NCI-H2107 treated with DMSO at 0.1 percent for 48 hours (cell line): ENCODE measurements around the gene PLEKHG2.

ENCODE experiments used
- DNase-seq: peaks from one replicate; lab custom pipeline; 2025; ENCODE audit not compliant: unreplicated experiment; lab: John Stamatoyannopoulos, UW

The PLEKHG2 gene

DNA sequence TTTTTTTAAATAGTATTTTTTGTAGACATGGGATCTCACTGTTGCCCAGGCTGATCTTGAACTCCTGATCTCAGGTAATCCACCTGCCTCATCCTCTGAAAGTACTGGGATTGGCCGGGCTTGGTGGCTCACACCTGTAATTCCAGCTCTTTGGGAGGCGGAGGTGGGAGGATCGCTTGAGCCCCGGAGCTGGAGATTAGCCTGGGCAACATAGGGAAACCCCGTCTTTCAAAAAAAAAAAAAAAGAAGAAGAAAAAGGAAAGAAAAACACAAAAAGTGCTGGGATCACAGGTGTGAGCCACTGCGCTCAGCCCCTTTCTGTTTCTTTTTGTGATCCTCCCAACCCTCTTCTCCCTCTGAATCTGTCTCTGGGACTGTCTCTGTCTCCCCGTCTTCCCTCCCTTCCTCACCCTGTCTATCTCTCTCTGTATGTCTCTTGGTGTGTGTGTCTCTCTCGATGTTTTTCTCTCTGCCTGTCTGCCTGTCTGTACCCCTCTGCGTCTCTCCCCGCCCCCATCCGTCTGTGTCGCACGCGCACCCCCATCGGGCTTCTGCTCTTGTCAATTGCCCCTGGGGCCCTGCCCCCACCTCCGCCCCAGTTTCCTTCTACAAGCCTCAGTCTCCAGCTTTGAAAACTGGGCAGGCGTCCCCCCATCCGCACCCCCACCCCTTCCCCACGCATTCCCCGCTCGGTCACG lies 6.4 kb upstream of the PLEKHG2 start:
- DNase-seq, result no peak

DNA sequence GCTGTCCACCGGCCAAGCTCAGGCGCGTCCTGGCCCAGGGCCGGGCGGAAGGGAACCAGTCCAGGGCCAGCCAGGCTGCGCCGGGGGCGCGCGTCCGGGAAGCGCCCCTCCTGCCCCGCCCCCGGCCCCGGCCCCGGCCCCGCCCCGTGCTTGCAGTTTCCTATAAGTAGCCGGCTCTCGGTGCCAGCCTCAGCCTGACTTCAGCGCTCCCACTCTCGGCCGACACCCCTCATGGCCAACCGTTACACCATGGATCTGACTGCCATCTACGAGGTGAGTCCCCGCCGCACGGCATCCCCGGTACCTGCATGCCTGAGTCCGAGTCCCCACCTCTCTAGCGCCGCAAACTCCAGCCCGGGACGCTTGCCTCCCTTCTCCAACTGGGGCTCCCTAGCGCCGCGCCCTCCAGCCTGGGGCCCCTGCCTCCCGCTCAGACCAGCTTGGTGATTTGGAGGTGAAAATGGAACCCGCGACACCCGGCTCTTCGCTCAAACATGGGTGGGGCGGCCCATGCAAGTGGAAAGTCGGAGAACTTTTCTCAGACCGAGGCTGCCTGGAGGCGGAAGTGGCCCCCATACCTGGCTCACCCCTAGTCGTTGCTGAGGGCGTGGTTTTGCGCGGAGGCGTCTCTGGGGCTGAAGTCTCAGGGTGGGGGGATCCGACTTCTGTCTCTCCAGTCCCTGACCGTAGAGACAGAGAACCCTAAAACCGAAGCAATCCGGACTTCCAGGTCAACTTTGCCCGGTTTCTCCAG lies 5.6 kb upstream of the PLEKHG2 start, which contains the start of gene ZFP36:
Gene ZFP36, plus strand, starts transcription at position 192 of the 754 bp plus-strand sequence. Its CDS starts 58 bp downstream, at position 250.
- DNase-seq, result no peak

DNA sequence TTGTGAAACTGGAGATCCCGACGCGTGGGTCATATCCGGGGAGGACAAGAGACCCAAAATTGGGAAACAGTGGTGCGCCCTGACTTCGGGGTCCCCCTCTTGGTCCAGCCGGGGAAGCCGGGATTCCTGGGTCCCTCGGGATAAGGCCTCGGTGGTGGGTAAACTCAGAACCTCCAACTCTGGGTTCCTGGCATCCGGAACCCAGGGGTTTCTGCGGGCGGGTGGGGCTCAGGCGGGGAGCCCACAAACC lies 5.1 kb upstream of the PLEKHG2 start:
- DNase-seq, result no peak

DNA sequence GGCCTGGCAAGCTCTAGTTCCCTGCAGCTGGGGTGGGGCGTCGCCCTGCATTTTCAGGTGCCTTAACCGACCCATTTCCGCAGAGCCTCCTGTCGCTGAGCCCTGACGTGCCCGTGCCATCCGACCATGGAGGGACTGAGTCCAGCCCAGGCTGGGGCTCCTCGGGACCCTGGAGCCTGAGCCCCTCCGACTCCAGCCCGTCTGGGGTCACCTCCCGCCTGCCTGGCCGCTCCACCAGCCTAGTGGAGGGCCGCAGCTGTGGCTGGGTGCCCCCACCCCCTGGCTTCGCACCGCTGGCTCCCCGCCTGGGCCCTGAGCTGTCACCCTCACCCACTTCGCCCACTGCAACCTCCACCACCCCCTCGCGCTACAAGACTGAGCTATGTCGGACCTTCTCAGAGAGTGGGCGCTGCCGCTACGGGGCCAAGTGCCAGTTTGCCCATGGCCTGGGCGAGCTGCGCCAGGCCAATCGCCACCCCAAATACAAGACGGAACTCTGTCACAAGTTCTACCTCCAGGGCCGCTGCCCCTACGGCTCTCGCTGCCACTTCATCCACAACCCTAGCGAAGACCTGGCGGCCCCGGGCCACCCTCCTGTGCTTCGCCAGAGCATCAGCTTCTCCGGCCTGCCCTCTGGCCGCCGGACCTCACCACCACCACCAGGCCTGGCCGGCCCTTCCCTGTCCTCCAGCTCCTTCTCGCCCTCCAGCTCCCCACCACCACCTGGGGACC lies 4.6 kb upstream of the PLEKHG2 start:
- DNase-seq, result no peak

DNA sequence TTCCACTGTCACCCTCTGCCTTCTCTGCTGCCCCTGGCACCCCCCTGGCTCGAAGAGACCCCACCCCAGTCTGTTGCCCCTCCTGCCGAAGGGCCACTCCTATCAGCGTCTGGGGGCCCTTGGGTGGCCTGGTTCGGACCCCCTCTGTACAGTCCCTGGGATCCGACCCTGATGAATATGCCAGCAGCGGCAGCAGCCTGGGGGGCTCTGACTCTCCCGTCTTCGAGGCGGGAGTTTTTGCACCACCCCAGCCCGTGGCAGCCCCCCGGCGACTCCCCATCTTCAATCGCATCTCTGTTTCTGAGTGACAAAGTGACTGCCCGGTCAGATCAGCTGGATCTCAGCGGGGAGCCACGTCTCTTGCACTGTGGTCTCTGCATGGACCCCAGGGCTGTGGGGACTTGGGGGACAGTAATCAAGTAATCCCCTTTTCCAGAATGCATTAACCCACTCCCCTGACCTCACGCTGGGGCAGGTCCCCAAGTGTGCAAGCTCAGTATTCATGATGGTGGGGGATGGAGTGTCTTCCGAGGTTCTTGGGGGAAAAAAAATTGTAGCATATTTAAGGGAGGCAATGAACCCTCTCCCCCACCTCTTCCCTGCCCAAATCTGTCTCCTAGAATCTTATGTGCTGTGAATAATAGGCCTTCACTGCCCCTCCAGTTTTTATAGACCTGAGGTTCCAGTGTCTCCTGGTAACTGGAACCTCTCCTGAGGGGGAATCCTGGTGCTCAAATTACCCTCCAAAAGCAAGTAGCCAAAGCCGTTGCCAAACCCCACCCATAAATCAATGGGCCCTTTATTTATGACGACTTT lies 3.9 kb upstream of the PLEKHG2 start:
- no peak for DNase-seq

DNA sequence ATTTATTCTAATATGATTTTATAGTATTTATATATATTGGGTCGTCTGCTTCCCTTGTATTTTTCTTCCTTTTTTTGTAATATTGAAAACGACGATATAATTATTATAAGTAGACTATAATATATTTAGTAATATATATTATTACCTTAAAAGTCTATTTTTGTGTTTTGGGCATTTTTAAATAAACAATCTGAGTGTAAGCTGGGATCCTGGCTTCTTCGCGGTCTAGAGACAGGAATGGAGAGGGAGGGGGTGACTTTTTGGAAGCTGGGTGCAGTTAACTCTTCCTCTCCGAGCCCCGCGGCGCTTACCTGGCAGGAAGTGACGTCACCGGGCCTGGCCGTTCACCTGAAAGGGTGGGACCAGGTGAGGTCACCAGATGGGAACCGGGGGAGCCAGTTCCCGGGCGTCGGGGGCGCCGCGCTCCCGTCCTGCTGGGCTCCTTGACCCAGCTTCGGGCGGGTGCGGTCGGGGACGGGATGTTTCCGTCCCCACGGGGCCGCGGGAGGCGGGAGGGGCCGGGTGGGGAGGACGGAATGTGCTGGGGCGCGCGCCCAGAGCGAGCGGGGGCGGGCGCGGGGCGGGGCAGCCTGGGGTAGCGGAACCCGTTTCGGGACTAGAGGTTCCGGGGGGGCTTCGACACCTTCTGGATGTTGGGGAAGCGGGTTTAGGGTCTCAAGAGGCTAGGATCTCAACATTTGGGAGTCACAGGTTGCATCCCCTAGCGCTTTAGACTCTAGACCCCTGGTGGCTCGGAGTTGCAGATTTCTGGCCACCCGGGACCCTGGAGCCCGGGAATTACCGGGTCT lies 3.1 kb upstream of the PLEKHG2 start:
- peak; percentile 77 for DNase-seq

DNA sequence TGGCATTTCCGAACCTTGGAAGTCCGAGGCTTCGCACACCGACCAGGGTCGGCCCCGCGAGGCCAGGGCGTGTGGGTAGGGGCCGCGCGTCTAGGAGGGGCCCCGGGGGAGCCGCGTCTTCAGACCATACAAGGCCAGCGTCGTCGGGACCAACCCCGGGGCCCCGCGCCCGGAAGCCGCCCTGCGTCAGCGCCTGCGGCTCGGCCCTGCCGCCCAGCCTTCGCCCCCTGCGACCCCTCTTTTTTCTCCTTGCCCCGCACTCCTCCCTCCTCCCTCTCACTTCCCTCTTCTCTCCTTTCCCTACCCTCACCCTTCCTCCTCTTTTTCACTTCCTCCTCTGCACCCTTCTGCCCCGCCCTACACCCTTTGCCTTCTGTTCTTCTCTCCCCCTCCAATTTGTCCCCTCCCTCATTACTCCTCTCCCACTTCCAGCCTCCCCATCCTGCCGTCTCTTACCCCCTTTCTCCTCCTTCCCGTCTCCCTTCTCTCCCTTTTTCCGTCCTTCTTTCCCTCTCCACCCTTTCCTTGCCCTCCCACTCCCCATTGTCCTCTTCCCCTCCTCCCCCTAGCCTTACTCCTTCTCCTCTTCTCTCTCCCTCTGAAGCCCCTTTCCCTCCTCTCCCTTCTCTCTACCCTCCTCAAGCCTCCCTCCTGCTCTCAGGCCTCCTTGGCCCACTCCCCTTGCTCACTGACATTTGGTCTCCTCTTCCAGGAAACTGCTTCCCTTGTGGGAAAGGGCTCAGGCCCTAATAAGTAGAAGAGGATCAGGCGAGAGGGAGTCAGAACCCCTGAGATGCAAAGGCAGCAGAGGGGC lies 2.2 kb upstream of the PLEKHG2 start:
- DNase-seq, result no peak

DNA sequence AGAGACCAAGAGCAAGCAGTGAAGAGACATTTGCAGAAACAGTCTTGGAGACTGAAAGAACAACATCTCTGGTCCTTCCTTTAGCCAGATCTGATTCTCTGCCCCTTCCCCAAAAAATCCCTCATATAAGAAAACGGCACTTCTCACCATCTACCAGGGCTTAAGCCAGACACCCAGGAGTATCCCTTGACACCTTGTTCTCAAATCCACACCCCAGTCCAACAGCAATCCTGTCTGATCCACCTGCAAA lies 1.7 kb upstream of the PLEKHG2 start:
- DNase-seq, result no peak

DNA sequence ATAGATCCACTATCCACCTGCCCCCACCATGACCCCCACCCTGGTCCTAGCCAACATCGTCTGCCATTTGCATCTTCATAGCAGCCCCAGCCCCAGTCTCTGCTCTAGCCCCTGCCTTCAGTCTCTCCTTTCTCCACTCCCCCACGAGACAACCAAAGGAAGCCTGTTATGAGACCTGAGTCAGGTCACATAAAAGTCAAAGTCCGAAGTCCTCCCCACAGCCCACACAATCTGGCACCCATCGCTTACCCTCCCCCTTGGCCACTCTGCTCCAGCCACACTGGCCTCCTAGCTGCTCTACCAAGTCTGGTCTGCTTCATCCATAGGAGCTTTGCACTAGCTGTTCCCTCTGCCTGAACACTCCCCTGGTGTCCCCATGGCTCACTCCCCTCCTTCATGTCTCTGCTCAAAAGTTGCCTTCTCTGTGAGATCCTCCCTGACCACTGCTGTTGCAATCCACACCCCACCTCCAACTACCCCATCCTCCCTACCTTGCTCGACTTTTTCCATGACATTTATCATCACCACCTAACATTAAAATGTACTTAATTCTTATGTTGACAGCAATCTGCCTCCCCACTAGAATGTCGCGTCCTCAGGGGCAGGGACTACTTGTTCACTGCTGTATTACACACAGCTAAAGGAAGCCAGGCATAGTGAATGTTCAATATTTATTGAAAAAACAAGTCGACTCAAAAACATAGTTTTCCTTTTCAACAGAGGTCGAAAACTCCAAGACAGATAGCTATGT lies 1.2 kb upstream of the PLEKHG2 start:
- DNase-seq, result no peak

DNA sequence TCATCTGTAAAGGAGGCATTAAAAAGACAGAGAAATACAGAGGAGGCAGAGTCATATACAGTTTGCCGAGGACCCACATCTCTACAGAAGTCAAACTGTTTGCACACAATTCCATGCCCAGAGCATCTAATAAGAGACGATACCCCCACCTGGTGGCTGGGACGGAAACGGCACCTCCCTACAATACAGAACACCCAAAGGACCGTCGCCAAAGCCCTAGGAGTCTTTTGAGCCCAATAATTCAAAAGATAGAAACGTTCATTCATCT lies 703 bp upstream of the PLEKHG2 start:
- peak; percentile 95 for DNase-seq

DNA sequence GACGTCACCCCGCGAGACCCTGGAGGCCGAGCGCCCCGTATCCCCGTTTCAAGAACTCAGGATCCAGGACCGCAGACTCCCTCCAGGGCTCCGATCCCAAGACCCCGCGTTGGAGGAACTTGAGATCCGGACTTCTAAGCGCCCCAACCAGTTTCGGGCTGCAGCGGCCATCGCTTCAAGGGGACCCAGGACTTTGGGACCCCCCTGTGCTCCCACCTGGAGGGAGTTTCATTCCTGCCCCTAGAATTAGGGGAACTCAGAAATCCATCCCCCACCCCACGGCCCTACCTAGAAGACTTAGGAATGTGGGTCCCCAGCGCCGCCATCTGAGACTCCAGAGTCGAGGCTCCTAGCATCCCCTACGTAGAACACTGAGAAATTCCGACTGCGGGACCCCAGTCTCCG lies 400 bp downstream of the PLEKHG2 start:
- no peak for DNase-seq

DNA sequence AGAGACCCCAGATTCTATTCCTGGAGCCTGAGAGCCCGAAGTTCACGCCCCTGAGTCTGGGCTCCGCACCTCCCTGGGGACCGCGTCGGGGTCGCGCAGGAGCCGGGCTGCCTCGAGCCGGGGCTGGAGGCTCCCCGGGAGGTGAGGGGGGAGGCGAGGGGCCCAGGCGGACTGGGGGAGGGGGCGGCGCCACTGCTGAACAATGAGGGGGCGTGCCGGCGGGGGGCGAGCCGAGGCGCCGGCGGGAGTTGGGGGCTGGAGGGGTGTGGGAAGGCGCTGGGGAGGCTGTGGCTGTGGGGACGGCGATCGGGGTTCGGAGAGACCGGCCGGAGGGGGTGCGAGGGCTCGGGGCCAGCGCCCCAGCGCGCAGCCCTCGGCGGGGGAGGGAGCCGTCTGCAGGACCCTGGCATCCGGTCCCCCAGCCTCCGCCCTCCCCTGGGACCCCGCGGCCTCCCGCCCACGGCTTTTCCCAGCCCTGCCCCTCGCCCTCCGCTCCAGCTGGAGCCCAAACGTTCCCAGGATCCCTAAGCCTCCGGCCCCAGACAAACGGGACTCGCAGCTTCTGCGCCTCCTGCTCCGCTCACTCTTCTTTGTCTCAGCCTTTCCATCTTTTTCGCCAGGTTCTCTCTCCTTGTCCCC lies 922 bp downstream of the PLEKHG2 start:
- DNase-seq, result no peak

DNA sequence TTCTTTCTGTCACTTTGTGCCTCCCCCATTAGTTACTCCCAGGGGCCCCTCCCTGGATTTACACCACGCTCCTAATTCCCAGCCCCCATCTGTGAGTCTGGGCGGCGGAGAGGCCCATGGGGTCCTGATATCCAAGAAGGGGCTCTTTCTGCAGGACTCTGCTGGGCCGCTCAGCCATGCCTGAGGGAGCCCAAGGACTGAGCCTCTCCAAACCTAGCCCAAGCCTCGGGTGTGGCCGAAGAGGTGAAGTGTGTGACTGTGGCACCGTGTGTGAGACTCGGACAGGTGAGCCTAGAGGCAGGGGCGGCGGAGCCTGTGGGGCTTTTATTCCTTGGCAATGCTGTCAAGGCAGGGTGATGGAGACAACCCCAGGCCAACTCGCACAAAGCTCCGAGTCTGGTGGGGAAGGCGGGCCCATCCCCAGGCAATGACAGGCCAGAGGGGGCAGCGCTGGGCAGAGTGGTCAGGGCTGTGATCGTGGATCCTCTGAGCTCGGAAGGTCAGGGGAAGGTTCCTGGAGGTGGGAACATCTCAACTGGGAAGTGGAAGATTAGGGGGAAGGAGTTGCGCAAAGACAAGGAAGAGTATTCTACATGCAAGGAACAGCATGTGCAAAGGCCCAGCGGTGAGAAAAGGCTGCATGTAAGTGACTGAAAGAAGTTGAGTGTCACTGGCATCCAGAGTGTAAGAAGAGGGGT lies 1.6 kb downstream of the PLEKHG2 start:
- no peak for DNase-seq

DNA sequence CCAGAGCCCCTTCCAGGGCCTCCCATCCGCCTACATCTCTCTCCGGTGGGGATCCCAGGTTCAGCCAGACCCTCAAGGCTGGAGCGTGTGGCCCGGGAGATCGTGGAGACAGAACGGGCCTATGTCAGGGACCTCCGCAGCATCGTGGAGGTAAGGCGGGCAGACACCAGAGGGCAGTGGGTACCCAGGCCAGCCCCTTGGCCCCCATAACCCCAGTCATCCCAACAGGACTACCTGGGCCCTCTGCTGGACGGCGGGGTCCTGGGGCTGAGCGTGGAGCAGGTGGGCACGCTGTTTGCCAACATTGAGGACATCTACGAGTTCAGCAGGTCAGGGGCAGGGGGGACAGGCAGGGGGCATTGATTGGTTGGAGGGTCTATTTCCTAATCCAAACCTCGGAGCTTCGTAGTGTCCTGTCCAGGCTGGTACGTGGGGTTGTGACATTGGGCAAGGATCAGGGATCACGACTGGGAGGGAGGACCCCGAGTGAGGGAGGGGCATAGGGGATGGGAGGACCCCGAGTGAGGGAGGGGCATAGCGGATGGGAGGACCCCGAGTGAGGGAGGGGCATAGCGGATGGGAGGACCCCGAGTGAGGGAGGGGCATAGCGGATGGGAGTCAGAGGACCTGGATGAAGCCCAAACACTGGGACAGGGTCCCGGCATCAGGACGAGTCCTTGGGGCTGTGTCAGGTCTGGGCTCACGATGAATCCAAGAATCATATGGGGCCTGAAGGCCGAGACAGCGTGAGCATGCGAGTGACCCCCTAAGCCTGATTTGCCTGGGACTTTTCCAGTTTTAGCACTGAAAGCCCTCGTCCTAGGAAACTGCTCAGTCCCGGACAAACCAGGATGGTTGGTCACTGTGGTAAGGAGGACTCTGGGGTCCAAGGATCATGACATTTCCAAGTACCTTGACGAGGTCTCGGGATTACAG lies 2.9 kb downstream of the PLEKHG2 start:
- DNase-seq, result no peak

DNA sequence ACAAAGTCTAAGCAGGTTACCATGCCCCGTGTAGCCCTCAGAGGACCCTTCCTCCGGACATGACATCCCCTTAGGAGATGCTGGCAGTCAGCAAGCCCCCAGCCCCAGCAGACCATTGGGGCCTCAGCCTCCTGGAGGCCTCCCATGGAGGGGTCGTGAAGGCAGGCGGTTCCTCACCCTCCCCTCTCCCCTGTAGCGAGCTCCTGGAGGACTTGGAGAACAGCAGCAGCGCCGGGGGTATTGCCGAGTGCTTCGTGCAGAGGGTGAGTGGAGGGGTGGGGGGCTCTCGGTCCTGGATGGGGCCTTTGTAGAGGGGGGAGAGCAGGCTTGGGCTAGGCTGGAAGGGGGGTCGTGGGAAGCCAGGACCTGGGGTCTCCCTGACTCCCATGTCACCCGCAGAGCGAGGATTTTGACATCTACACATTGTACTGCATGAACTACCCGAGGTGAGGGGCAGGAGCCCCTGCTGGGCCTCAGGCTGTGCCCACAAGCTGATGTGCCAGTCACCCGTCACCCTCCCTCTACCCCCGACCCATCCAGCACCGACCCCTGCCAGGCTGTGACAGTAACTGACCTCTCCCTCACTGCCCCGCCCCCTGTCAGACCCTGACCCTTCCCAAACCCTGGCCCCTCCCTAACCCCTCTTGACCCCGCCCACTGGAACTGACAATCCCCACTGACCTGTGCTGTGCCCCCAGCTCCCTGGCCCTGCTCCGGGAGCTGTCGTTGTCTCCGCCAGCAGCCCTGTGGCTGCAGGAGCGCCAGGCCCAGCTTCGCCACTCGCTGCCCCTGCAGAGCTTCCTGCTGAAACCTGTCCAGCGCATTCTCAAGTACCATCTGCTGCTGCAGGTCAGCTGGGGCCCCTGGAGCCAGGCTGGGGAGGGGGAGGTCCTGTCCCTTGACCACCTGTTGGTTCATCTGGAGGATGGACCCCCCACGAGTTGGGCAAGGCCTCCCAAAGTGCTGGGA lies 4.0 kb downstream of the PLEKHG2 start:
- no peak for DNase-seq

DNA sequence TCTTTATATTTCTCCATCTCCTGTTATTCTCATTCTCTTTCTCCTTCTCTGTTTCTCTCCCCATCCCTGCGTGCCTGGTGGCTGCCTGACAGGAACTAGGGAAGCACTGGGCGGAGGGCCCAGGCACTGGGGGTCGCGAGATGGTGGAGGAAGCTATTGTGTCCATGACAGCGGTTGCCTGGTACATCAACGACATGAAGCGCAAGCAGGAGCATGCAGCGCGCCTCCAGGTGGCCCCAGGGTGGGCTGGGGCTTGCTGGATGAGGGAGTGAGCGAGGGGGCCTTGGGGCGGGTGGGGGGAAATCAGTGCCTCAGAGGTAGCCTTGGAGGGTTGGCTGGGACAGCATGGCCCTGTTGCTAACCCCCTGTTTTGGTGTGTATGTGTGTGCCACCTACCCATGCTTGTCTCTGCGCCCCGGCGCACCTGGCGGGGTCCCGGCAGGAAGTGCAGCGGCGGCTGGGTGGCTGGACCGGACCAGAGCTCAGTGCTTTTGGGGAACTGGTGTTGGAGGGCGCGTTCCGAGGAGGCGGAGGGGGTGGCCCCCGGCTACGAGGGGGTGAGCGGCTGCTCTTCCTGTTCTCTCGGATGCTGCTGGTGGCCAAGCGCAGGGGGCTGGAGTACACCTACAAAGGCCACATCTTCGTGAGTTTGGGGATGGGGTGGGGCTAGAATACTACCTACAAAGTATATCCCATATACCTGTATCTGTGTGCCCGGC lies 5.2 kb downstream of the PLEKHG2 start:
- no peak for DNase-seq
